Liver (tissue), 9 donors: Measurements from ENCODE around the gene MCM6. TPM values are rescaled to one million over a fixed set of nuclear protein-coding genes. Genes with fewer than 3 reads are reported as not detected.

Experiments
- DNase-seq: peaks from one replicate; pipeline ENCODE4 v3.0.0-alpha.2; 2017; ENCODE audit warnings: low spot score
- H3K27ac ChIP-seq, 2 donors: one replicate each; pipeline ENCODE4 v1.7.0; 2013; ENCODE audit warnings: inconsistent platforms in 2 of 2, low read length in 2 of 2, control low read depth in 1 of 2, low read depth in 1 of 2, mild to moderate bottlenecking in 1 of 2
- H3K27me3 ChIP-seq, 4 donors: one replicate each; pipeline versions ENCODE4 v1.6.1 to v1.7.0; 2013; ENCODE audit warnings: low read length in 3 of 4, inconsistent platforms in 1 of 4, mild to moderate bottlenecking in 1 of 4, moderate library complexity in 1 of 4; ENCODE audit not compliant: control insufficient read depth in 4 of 4, insufficient read depth in 4 of 4
- H3K36me3 ChIP-seq, 4 donors: one replicate each; pipeline versions ENCODE4 v1.6.1 to v1.7.0; 2013; ENCODE audit warnings: low read length in 3 of 4, mild to moderate bottlenecking in 3 of 4, low read depth in 1 of 4, moderate library complexity in 1 of 4; ENCODE audit not compliant: control insufficient read depth in 4 of 4, insufficient read depth in 3 of 4
- H3K4me1 ChIP-seq, 4 donors: one replicate each; pipeline versions ENCODE4 v1.6.1 to v1.7.0; 2013; ENCODE audit warnings: low read length in 3 of 4, mild to moderate bottlenecking in 3 of 4, moderate library complexity in 1 of 4; ENCODE audit not compliant: control insufficient read depth in 4 of 4, insufficient read depth in 4 of 4
- H3K4me3 ChIP-seq, 3 donors: one replicate each; pipeline versions ENCODE4 v1.6.1 to v1.7.0; 2013; ENCODE audit warnings: low read length in 3 of 3, control low read depth in 1 of 3, low read depth in 1 of 3, mild to moderate bottlenecking in 1 of 3
- H3K9ac ChIP-seq, 2 donors: one replicate each; pipeline ENCODE4 v1.7.0; 2013; ENCODE audit warnings: low read length in 2 of 2, mild to moderate bottlenecking in 2 of 2, moderate library complexity in 2 of 2, control low read depth in 1 of 2, low read depth in 1 of 2
- H3K9me3 ChIP-seq, 4 donors: one replicate each; pipeline versions ENCODE4 v1.6.1 to v1.7.0; 2013; ENCODE audit warnings: low read length in 3 of 4; ENCODE audit not compliant: control insufficient read depth in 4 of 4
- EGR1 ChIP-seq, 2 donors: IDR thresholded peaks; 2 replicates each; pipeline ENCODE4 v1.6.1; 2016 to 2018; ENCODE audit warnings: antibody characterized with exemption in 2 of 2, low read depth in 2 of 2
- FOXA1 ChIP-seq: IDR thresholded peaks from 2 replicates; pipeline ENCODE4 v1.6.1; 2016; ENCODE audit warnings: antibody characterized with exemption
- FOXA2 ChIP-seq: IDR thresholded peaks from 2 replicates; pipeline ENCODE4 v1.6.1; 2016; ENCODE audit warnings: antibody characterized with exemption
- GABPA ChIP-seq, 2 donors: IDR thresholded peaks in 1 of 2; conservative IDR thresholded peaks in 1 of 2; 2 replicates each; pipeline ENCODE4 v1.6.1; 2016; ENCODE audit warnings: antibody characterized with exemption in 2 of 2, mild to moderate bottlenecking in 1 of 2, moderate library complexity in 1 of 2
- HNF4A ChIP-seq, 2 donors: conservative IDR thresholded peaks; 2 replicates each; pipeline ENCODE4 v1.6.1; 2016; ENCODE audit warnings: antibody characterized with exemption in 2 of 2, mild to moderate bottlenecking in 2 of 2
- HNF4G ChIP-seq: IDR thresholded peaks from 2 replicates; pipeline ENCODE4 v1.6.1; 2016; ENCODE audit warnings: antibody characterized with exemption
- JUND ChIP-seq, 2 donors: IDR thresholded peaks; 2 replicates each; pipeline ENCODE4 v1.6.1; 2016; ENCODE audit warnings: antibody characterized with exemption in 2 of 2
- NR2F2 ChIP-seq: IDR thresholded peaks from 2 replicates; pipeline ENCODE4 v1.6.1; 2016; ENCODE audit warnings: antibody characterized with exemption
- RAD21 ChIP-seq, 2 donors: IDR thresholded peaks; 2 replicates each; pipeline ENCODE4 v1.6.1; 2016; ENCODE audit warnings: antibody characterized with exemption in 2 of 2, mild to moderate bottlenecking in 2 of 2
- RXRA ChIP-seq, 2 donors: IDR thresholded peaks; 2 replicates each; pipeline ENCODE4 v1.6.1; 2017 to 2018; ENCODE audit warnings: antibody characterized with exemption in 2 of 2, mild to moderate bottlenecking in 1 of 2
- SP1 ChIP-seq: IDR thresholded peaks from 2 replicates; pipeline ENCODE4 v1.6.1; 2018; ENCODE audit warnings: antibody characterized with exemption, mild to moderate bottlenecking
- TAF1 ChIP-seq: conservative IDR thresholded peaks from 2 replicates; pipeline ENCODE4 v1.6.1; 2016; ENCODE audit warnings: antibody characterized with exemption, mild to moderate bottlenecking
- YY1 ChIP-seq: IDR thresholded peaks from 2 replicates; pipeline ENCODE4 v1.6.1; 2016; ENCODE audit warnings: antibody characterized with exemption, mild to moderate bottlenecking
- ZBTB33 ChIP-seq: IDR thresholded peaks from 2 replicates; pipeline ENCODE4 v1.6.1; 2016; ENCODE audit warnings: antibody characterized with exemption
- WGBS: extraction: QIAGEN DNeasy Blood & Tissue Kit; methylation state at CpG from one replicate; pipeline ENCODE4 v1.1.7; 2013; 5-methylcytosine and 5-hydroxymethylcytosine counted together
- polyA plus RNA-seq, 2 donors: library from polyadenylated mRNA; stranded (reverse) in 1 of 2; unstranded in 1 of 2; fragments of 200-250 nt in 1 of 2; fragments of >200 nt in 1 of 2; fragmentation: Nextera tagmentation in 1 of 2; extraction: Ambion mirVana in 1 of 2; gene quantifications; one replicate each; pipeline versions ENCODE4 v1.2.1 to v1.2.3, GENCODE V29; 2013 to 2015
- total RNA-seq, 2 donors: library from RNA; depleted of rRNA; stranded (reverse); fragments of >200 nt; gene quantifications; one replicate each; pipeline ENCODE4 v1.2.3, GENCODE V29; 2014
- TF ChIP-seq, protein P1 (sequence below): IDR thresholded peaks from 2 replicates; pipeline ENCODE4 v1.6.1; 2016; ENCODE audit warnings: antibody characterized with exemption
- TF ChIP-seq, protein P2 (sequence below): fragments of 150-350 bp; IDR thresholded peaks from 2 replicates; pipeline ENCODE4 v1.5.1; 2017; ENCODE audit warnings: improper control_type of control experiment, low read depth, low read length; ENCODE audit not compliant: missing input control
- TF ChIP-seq, protein P3 (sequence below): IDR thresholded peaks from 2 replicates; pipeline ENCODE4 v1.6.1; 2016; ENCODE audit warnings: antibody characterized with exemption, mild to moderate bottlenecking
- TF ChIP-seq, protein P4 (sequence below): IDR thresholded peaks from 2 replicates; pipeline ENCODE4 v1.6.1; 2016; ENCODE audit warnings: antibody characterized with exemption
- donor health status: healthy.
- donor health status: healthy.
- donor health status: healthy.
- donor health status: healthy.
- donor health status: healthy.

The MCM6 gene
- total and polyA plus RNA-seq, 4 donors = 1.8 to 35.7 (median 2.8) TPM

DNA sequence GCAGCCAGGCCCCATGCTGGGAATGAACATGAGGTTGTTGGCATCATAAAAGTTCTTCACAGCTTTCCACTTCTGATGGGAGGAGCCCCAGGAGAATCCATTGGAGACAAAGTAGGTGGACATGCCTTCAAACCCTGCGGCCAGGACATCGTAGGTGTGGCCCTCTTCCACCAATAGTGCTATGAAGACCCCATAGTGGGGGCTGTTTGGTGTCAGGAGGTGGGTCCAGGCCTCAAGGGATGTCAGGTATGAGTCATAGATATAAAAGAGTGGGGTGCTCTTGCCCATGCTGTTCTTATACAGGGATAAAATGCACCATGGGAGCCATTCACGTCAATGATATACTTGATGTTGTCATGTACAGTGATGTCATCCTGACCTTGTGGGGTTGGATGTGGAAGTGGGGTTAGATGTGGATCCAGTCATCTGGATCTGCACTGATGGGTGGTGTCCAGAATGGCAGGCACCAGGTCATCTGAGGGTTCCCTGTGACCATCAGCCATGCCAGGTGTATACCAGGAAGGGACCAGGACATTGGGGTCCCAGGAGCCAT lies 22.1 kb upstream of the MCM6 start:
- DNase-seq = no peak
- Histone ChIP-seq H3K4me3 (no peak overlapping the region), H3K4me1 (no peaks in the 10 kb centered on the region), H3K36me3 (no peaks in the 10 kb centered on the region), H3K9ac (no peak overlapping the region), H3K27me3 (no peaks in the 10 kb centered on the region), H3K27ac (no peak overlapping the region), H3K9me3 (no peaks in the 10 kb centered on the region)
- WGBS = 95% methylated on average over 3 of the region's 3 CpGs
- TF ChIP-seq, protein P1, sequence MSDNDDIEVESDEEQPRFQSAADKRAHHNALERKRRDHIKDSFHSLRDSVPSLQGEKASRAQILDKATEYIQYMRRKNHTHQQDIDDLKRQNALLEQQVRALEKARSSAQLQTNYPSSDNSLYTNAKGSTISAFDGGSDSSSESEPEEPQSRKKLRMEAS = no peak
- no peak for TF ChIP-seq SP1
- no peak for TF ChIP-seq RAD21 (IDR thresholded peaks at IDR 0.05)
- TF ChIP-seq FOXA1 = no peak
- TF ChIP-seq ZBTB33 = no peak
- TF ChIP-seq RXRA (IDR thresholded peaks at IDR 0.05) = no peak
- TF ChIP-seq HNF4G = no peak
- TF ChIP-seq GABPA (IDR thresholded peaks at IDR 0.05 in 1 of 2, conservative IDR thresholded peaks at IDR 0.05 in 1 of 2) = no peak
- TF ChIP-seq, protein P2, sequence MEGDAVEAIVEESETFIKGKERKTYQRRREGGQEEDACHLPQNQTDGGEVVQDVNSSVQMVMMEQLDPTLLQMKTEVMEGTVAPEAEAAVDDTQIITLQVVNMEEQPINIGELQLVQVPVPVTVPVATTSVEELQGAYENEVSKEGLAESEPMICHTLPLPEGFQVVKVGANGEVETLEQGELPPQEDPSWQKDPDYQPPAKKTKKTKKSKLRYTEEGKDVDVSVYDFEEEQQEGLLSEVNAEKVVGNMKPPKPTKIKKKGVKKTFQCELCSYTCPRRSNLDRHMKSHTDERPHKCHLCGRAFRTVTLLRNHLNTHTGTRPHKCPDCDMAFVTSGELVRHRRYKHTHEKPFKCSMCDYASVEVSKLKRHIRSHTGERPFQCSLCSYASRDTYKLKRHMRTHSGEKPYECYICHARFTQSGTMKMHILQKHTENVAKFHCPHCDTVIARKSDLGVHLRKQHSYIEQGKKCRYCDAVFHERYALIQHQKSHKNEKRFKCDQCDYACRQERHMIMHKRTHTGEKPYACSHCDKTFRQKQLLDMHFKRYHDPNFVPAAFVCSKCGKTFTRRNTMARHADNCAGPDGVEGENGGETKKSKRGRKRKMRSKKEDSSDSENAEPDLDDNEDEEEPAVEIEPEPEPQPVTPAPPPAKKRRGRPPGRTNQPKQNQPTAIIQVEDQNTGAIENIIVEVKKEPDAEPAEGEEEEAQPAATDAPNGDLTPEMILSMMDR = no peak
- TF ChIP-seq, protein P3, sequence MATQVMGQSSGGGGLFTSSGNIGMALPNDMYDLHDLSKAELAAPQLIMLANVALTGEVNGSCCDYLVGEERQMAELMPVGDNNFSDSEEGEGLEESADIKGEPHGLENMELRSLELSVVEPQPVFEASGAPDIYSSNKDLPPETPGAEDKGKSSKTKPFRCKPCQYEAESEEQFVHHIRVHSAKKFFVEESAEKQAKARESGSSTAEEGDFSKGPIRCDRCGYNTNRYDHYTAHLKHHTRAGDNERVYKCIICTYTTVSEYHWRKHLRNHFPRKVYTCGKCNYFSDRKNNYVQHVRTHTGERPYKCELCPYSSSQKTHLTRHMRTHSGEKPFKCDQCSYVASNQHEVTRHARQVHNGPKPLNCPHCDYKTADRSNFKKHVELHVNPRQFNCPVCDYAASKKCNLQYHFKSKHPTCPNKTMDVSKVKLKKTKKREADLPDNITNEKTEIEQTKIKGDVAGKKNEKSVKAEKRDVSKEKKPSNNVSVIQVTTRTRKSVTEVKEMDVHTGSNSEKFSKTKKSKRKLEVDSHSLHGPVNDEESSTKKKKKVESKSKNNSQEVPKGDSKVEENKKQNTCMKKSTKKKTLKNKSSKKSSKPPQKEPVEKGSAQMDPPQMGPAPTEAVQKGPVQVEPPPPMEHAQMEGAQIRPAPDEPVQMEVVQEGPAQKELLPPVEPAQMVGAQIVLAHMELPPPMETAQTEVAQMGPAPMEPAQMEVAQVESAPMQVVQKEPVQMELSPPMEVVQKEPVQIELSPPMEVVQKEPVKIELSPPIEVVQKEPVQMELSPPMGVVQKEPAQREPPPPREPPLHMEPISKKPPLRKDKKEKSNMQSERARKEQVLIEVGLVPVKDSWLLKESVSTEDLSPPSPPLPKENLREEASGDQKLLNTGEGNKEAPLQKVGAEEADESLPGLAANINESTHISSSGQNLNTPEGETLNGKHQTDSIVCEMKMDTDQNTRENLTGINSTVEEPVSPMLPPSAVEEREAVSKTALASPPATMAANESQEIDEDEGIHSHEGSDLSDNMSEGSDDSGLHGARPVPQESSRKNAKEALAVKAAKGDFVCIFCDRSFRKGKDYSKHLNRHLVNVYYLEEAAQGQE = no peak
- TF ChIP-seq TAF1 = no peak
- no peak for TF ChIP-seq JUND (IDR thresholded peaks at IDR 0.05)
- TF ChIP-seq NR2F2 = no peak
- TF ChIP-seq YY1 = no peak
- no peak for TF ChIP-seq HNF4A (conservative IDR thresholded peaks at IDR 0.05)
- TF ChIP-seq FOXA2 = no peak
- TF ChIP-seq EGR1 (IDR thresholded peaks at IDR 0.05; ENCODE audit: low read depth in 2 of 2) = no peak
- TF ChIP-seq, protein P4, sequence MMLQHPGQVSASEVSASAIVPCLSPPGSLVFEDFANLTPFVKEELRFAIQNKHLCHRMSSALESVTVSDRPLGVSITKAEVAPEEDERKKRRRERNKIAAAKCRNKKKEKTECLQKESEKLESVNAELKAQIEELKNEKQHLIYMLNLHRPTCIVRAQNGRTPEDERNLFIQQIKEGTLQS = no peak
